Measurements from ENCODE around the gene CCDC136. TPM values are rescaled to one million over a fixed set of nuclear protein-coding genes. Genes with fewer than 3 reads are reported as not detected.

The CCDC136 gene
- total RNA-seq, 1 donor = 7.2 TPM

DNA sequence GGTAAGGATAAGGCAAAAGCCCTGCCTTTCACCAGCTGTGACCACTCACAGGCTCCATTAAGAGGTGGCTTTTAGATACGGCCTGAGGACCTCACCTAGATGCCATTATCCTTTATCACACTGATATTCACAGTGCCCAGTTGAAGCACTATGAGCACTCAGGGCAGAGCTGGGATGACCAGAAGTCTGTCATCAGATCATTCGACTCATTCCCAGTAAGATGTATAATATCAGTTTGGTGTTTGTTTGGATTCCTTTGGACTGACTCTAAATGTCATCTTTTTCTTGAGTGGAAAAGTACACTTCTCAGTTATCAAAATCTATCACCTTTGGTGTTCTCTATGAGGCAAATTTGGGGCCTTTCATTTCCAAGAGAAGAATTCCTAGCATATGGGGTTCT is 18.7 kb downstream of the CCDC136 start:
- no peaks in the 10 kb centered on the region for H3K27me3 ChIP-seq (ENCODE audit: insufficient read depth, low read length)
- H3K4me1 ChIP-seq (ENCODE audit: insufficient read depth, low read length) = no peaks in the 10 kb centered on the region
- no peak for TF ChIP-seq CTCF (IDR thresholded peaks at IDR 0.05; ENCODE audit: extremely low read depth, low read depth, low read length)
- no peaks in the 10 kb centered on the region for H3K9me3 ChIP-seq (ENCODE audit: low read depth, low read length)
- no peak for DNase-seq (ENCODE audit: insufficient read length, low spot score, missing footprints)
- no peak overlapping the region for H2AFZ ChIP-seq (ENCODE audit: low read length)
- no peak overlapping the region for H3K4me3 ChIP-seq (ENCODE audit: insufficient read depth, low read length)
- no peaks in the 10 kb centered on the region for H4K20me1 ChIP-seq (ENCODE audit: insufficient read depth, low read length)
- no peaks in the 10 kb centered on the region for H3K79me2 ChIP-seq (ENCODE audit: insufficient read depth, low read length)
- H3K36me3 ChIP-seq (ENCODE audit: insufficient read depth, low read length) = peaks cover 5% of the 10 kb centered on the region
- H3K27ac ChIP-seq (ENCODE audit: low read depth, low read length) = no peak overlapping the region
- no peak overlapping the region for H3K4me2 ChIP-seq (ENCODE audit: insufficient read depth, low read length)

GRCh38 chr7:128810997-128811396 is 19.2 kb downstream of the CCDC136 start:
- H3K4me2 ChIP-seq (ENCODE audit: insufficient read depth, low read length) = no peak overlapping the region
- H3K9me3 ChIP-seq (ENCODE audit: low read depth, low read length) = no peaks in the 10 kb centered on the region
- TF ChIP-seq CTCF (IDR thresholded peaks at IDR 0.05; ENCODE audit: extremely low read depth, low read depth, low read length) = no peak
- no peak overlapping the region for H2AFZ ChIP-seq (ENCODE audit: low read length)
- no peaks in the 10 kb centered on the region for H3K79me2 ChIP-seq (ENCODE audit: insufficient read depth, low read length)
- no peak overlapping the region for H3K27ac ChIP-seq (ENCODE audit: low read depth, low read length)
- peaks cover 5% of the 10 kb centered on the region for H3K36me3 ChIP-seq (ENCODE audit: insufficient read depth, low read length)
- no peaks in the 10 kb centered on the region for H3K4me1 ChIP-seq (ENCODE audit: insufficient read depth, low read length)
- no peaks in the 10 kb centered on the region for H4K20me1 ChIP-seq (ENCODE audit: insufficient read depth, low read length)
- H3K27me3 ChIP-seq (ENCODE audit: insufficient read depth, low read length) = peaks cover 3% of the 10 kb centered on the region
- H3K4me3 ChIP-seq (ENCODE audit: insufficient read depth, low read length) = no peak overlapping the region
- DNase-seq (ENCODE audit: insufficient read length, low spot score, missing footprints) = no peak

DNA sequence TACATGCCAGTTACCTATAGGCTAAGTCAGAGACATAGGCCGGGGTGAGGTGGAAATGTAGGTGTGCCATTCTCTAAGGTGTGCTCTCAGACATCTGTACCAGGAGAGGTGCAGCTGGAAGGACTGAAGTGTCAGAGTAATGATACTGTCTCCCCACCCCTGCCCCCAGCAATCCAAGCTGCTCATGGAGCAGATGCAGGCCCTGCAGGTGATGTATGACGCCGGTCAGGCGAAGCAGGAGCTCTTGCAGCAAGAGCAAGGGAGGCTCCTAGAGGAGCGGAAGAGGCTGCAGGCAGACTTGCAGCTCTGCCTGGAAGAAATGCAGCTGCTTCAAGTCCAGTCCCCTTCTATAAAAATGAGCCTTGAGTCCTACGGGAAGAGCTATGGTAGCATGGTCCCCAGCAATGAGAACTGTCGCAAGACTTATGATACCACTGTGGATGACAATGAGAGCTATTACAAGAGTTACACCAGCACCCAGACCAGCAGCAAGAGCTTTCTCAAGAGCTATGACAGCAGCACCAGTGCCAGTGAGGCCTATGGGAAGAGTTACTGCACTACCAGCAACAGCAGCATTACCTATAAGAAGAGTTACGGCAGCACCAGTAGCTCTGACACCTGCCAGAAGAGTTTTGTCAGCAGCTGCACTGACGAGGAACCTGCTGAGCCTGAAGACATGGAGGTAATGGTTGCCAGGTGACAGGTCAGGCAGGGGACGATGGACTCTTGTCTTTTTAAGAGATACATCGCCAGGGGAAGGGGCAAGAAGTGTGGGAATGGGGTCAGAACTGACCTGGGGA is 20.1 kb downstream of the CCDC136 start:
- Histone ChIP-seq H3K27me3 (ENCODE audit: insufficient read depth, low read length) (peaks cover 4% of the 10 kb centered on the region), H4K20me1 (ENCODE audit: insufficient read depth, low read length) (no peaks in the 10 kb centered on the region)

More for the DNA sequence above, 20.1 kb downstream of the CCDC136 start:
- Histone ChIP-seq H3K27ac (ENCODE audit: low read depth, low read length) (no peak overlapping the region), H3K4me3 (ENCODE audit: insufficient read depth, low read length) (no peak overlapping the region), H3K36me3 (ENCODE audit: insufficient read depth, low read length) (peaks cover 5% of the 10 kb centered on the region), H3K4me2 (ENCODE audit: insufficient read depth, low read length) (no peak overlapping the region), H2AFZ (ENCODE audit: low read length) (no peak overlapping the region), H3K79me2 (ENCODE audit: insufficient read depth, low read length) (no peaks in the 10 kb centered on the region), H3K9me3 (ENCODE audit: low read depth, low read length) (no peaks in the 10 kb centered on the region), H3K4me1 (ENCODE audit: insufficient read depth, low read length) (no peaks in the 10 kb centered on the region)
- TF ChIP-seq CTCF (IDR thresholded peaks at IDR 0.05; ENCODE audit: extremely low read depth, low read depth, low read length) = no peak
- no peak for DNase-seq (ENCODE audit: insufficient read length, low spot score, missing footprints)

Measured in osteoblast (primary cell).